ENCODE measurements around the gene GRID1.

Gene GRID1

GRCh38 chr10:86225103-86225782 is 141.4 kb downstream of the GRID1 start:
- Histone ChIP-seq H3K4me1 (ENCODE audit: control insufficient read depth in 1 of 2, insufficient read depth in 1 of 2, low read depth in 1 of 2, low read length in 1 of 2) (no peaks in the 10 kb centered on the region), H3K27me3 (no peaks in the 10 kb centered on the region), H3K9me3 (no peaks in the 10 kb centered on the region), H3K36me3 (no peaks in the 10 kb centered on the region), H3K27ac (no peak overlapping the region), H3K4me3 (ENCODE audit: low read depth in 1 of 2, low read length in 1 of 2) (no peak overlapping the region)
- TF ChIP-seq, protein P1, sequence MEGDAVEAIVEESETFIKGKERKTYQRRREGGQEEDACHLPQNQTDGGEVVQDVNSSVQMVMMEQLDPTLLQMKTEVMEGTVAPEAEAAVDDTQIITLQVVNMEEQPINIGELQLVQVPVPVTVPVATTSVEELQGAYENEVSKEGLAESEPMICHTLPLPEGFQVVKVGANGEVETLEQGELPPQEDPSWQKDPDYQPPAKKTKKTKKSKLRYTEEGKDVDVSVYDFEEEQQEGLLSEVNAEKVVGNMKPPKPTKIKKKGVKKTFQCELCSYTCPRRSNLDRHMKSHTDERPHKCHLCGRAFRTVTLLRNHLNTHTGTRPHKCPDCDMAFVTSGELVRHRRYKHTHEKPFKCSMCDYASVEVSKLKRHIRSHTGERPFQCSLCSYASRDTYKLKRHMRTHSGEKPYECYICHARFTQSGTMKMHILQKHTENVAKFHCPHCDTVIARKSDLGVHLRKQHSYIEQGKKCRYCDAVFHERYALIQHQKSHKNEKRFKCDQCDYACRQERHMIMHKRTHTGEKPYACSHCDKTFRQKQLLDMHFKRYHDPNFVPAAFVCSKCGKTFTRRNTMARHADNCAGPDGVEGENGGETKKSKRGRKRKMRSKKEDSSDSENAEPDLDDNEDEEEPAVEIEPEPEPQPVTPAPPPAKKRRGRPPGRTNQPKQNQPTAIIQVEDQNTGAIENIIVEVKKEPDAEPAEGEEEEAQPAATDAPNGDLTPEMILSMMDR (IDR thresholded peaks at IDR 0.05): no peak

- no peaks in the 10 kb centered on the region for H3K9me3 ChIP-seq
- no peak overlapping the region for H3K4me3 ChIP-seq (ENCODE audit: low read depth in 1 of 2, low read length in 1 of 2)
- no peaks in the 10 kb centered on the region for H3K36me3 ChIP-seq
- no peaks in the 10 kb centered on the region for H3K4me1 ChIP-seq (ENCODE audit: control insufficient read depth in 1 of 2, insufficient read depth in 1 of 2, low read depth in 1 of 2, low read length in 1 of 2)
- no peaks in the 10 kb centered on the region for H3K27me3 ChIP-seq
- H3K27ac ChIP-seq: no peak overlapping the region
- TF ChIP-seq, protein P1 (IDR thresholded peaks at IDR 0.05): no peak
Observed at GRCh38 chr10:86224354-86225102, 142.1 kb downstream of the GRID1 start.

DNA sequence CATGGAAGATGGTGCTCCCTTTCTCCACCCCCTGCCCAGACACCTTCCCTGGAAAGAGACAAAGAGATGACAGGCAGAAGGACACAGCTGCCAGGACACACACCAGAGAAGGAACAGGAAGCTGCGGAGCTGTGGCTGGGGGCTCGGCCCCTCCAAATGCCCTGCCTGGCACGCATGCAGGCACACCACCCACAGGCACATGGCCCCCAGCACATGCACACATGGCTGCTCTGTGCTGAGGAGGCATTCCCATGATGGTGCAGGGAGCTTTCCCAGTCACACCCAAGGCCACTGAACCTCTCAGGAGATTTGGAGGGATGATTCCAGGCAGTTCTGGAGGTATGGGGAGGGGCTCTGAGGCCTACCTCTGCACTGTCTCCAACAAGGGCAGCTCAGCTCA is 143.3 kb downstream of the GRID1 start:
- Histone ChIP-seq H3K9me3 (no peaks in the 10 kb centered on the region), H3K4me3 (ENCODE audit: low read depth in 1 of 2, low read length in 1 of 2) (no peak overlapping the region), H3K27me3 (no peaks in the 10 kb centered on the region), H3K36me3 (no peaks in the 10 kb centered on the region), H3K27ac (no peak overlapping the region), H3K4me1 (ENCODE audit: control insufficient read depth in 1 of 2, insufficient read depth in 1 of 2, low read depth in 1 of 2, low read length in 1 of 2) (no peaks in the 10 kb centered on the region)
- TF ChIP-seq, protein P1 (IDR thresholded peaks at IDR 0.05): no peak

- no peaks in the 10 kb centered on the region for H3K4me1 ChIP-seq (ENCODE audit: control insufficient read depth in 1 of 2, insufficient read depth in 1 of 2, low read depth in 1 of 2, low read length in 1 of 2)
- no peak overlapping the region for H3K4me3 ChIP-seq (ENCODE audit: low read depth in 1 of 2, low read length in 1 of 2)
- TF ChIP-seq, protein P1 (IDR thresholded peaks at IDR 0.05): no peak
Observed at GRCh38 chr10:86222687-86223086, 143.9 kb downstream of the GRID1 start.

DNA sequence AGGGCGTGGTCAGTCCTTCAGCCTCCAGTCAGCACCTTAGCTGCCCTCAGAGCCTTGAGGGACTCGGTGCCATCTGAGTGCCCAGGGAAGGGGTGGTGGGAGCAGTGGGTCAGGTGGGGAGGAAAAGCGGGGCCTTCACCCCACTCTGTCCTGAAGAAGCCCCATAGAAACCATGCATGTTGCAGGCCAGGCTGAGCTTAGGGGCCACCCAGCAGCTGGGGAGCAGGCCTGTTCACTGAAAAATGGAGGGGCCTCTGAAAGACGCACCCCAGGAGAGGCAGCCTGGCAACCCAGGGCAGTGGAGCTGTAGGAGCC is 144.3 kb downstream of the GRID1 start:
- Histone ChIP-seq H3K27ac (no peak overlapping the region), H3K27me3 (no peaks in the 10 kb centered on the region), H3K4me1 (ENCODE audit: control insufficient read depth in 1 of 2, insufficient read depth in 1 of 2, low read depth in 1 of 2, low read length in 1 of 2) (no peaks in the 10 kb centered on the region), H3K36me3 (no peaks in the 10 kb centered on the region), H3K9me3 (no peaks in the 10 kb centered on the region), H3K4me3 (ENCODE audit: low read depth in 1 of 2, low read length in 1 of 2) (no peak overlapping the region)
- TF ChIP-seq, protein P1 (IDR thresholded peaks at IDR 0.05): no peak

More at GRCh38 chr10:86222687-86223086, 143.9 kb downstream of the GRID1 start:
- Histone ChIP-seq H3K9me3 (no peaks in the 10 kb centered on the region), H3K36me3 (no peaks in the 10 kb centered on the region), H3K27me3 (no peaks in the 10 kb centered on the region), H3K27ac (no peak overlapping the region)
